DOHH2 (cell line): ENCODE results near the gene KLK4.

Source experiments
- CTCF ChIP-seq: fragments of 200-600 bp; sonication (generic); IDR thresholded peaks from one replicate; pipeline ENCODE4 v1.5.1; 2014; ENCODE audit warnings: antibody characterized with exemption, mild to moderate bottlenecking, low read depth, low read length; ENCODE audit not compliant: poor library complexity, severe bottlenecking
- EZH2phosphoT487 ChIP-seq: fragments of 200-600 bp; sonication (generic); IDR thresholded peaks from 2 replicates; pipeline ENCODE4 v1.6.1; 2017; ENCODE audit warnings: borderline replicate concordance, mild to moderate bottlenecking, antibody characterized with exemption, low read length, moderate library complexity, mixed read lengths

DNA sequence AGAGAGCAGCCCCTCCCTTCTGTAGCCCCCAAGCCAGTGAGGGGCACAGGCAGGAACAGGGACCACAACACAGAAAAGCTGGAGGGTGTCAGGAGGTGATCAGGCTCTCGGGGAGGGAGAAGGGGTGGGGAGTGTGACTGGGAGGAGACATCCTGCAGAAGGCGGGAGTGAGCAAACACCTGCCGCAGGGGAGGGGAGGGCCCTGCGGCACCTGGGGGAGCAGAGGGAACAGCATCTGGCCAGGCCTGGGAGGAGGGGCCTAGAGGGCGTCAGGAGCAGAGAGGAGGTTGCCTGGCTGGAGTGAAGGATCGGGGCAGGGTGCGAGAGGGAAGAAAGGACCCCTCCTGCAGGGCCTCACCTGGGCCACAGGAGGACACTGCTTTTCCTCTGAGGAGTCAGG lies 52.3 kb downstream of the KLK4 start:
- no peak for TF ChIP-seq CTCF
- TF ChIP-seq EZH2phosphoT487 = no peak
